22Rv1 (cell line): ENCODE data around the gene ZNF554.

Experiments
- ZFX ChIP-seq: fragments of 450-650 bp; IDR thresholded peaks from 2 replicates; pipeline ENCODE4 v1.6.1; 2017; ENCODE audit warnings: antibody characterized with exemption, borderline replicate concordance
- TF ChIP-seq, protein P1 (sequence below): fragments of 450-650 bp; IDR thresholded peaks from 2 replicates; pipeline ENCODE4 v1.5.1; 2017; ENCODE audit warnings: mild to moderate bottlenecking

DNA sequence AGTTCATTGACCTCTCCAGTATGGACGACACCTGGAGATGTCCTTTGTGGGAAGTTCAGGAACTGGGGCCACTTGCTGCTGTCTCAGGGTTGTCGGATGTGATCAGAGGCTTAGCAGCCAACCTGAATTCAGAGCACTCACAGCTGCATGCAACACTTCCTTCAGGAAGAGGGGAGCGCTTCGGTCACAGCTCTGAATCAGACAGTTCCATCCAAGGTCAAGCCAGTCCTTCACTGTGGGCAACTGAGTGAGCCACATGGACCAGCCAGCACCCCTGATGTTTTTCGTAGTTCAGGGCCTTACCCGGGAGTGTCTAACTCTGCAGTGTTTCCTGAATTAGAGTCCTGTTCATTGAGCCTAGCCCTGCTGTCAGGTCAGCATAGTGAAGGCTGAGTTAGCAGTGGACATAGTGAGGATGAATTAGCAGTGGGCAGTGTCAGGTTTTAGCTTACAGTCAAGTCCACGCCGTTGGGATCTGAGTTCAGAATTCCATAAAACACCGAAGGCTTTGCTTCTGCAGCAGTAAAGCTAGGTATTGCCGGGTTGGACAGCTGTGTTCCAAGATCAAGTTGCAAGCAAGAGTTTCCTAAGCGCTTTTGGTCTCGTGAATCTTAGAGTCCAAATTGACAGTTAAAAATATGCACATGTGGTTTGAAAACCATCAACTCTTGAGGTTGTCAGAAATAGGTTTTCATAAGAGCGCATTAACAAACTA lies 26.7 kb downstream of the ZNF554 start:
- TF ChIP-seq, protein P1, sequence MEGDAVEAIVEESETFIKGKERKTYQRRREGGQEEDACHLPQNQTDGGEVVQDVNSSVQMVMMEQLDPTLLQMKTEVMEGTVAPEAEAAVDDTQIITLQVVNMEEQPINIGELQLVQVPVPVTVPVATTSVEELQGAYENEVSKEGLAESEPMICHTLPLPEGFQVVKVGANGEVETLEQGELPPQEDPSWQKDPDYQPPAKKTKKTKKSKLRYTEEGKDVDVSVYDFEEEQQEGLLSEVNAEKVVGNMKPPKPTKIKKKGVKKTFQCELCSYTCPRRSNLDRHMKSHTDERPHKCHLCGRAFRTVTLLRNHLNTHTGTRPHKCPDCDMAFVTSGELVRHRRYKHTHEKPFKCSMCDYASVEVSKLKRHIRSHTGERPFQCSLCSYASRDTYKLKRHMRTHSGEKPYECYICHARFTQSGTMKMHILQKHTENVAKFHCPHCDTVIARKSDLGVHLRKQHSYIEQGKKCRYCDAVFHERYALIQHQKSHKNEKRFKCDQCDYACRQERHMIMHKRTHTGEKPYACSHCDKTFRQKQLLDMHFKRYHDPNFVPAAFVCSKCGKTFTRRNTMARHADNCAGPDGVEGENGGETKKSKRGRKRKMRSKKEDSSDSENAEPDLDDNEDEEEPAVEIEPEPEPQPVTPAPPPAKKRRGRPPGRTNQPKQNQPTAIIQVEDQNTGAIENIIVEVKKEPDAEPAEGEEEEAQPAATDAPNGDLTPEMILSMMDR = no peak
- TF ChIP-seq ZFX = no peak
